Chondrocyte (in vitro differentiated cells): ENCODE results near the gene FOXO4. TPM values are rescaled to one million over a fixed set of nuclear protein-coding genes. Genes with fewer than 3 reads are reported as not detected.

Source experiments
- DNase-seq: peaks from one replicate; pipeline ENCODE4 v3.0.0; 2021; ENCODE audit warnings: mixed read lengths, low spot score
- H3K27ac Mint-ChIP-seq: one replicate; pipeline ENCODE4 v1.8.0; 2021; ENCODE audit warnings: mild to moderate bottlenecking, moderate library complexity, mixed read lengths; ENCODE audit not compliant: unreplicated experiment
- H3K27me3 Mint-ChIP-seq: 2 replicates; pipeline ENCODE4 v1.8.0; 2021; ENCODE audit warnings: low read depth, mixed read lengths
- H3K36me3 Mint-ChIP-seq: 2 replicates; pipeline ENCODE4 v1.8.0; 2021; ENCODE audit warnings: low read depth, mixed read lengths
- H3K4me1 Mint-ChIP-seq: 2 replicates; pipeline ENCODE4 v1.8.0; 2021; ENCODE audit warnings: low read depth, mild to moderate bottlenecking, mixed read lengths
- H3K4me3 Mint-ChIP-seq: one replicate; pipeline ENCODE4 v1.8.0; 2021; ENCODE audit warnings: mild to moderate bottlenecking, moderate library complexity, mixed read lengths; ENCODE audit not compliant: unreplicated experiment
- H3K9me3 Mint-ChIP-seq: 2 replicates; pipeline ENCODE4 v1.8.0; 2021; ENCODE audit warnings: low read depth, mixed read lengths
- CTCF ChIP-seq: fragments of 200-600 bp; sonication (generic); IDR thresholded peaks from 2 replicates; pipeline ENCODE4 v1.5.0; 2021; ENCODE audit warnings: antibody characterized with exemption, mild to moderate bottlenecking, moderate library complexity
- total RNA-seq: library from RNA; stranded (reverse); gene quantifications from 3 replicates; pipeline ENCODE4 v1.2.1, GENCODE V29; 2021

Gene FOXO4
- total RNA-seq, 1 donor from 2014 or later: 9.3 TPM

GRCh38 chrX:71128166-71128833 lies 32.6 kb downstream of the FOXO4 start:
- Mint-ChIP-seq H3K27ac (peak overlapping the region; percentile 0), H3K9me3 (no peaks in the 10 kb centered on the region), H3K4me1 (peaks cover 4% of the 10 kb centered on the region), H3K36me3 (peaks cover 28% of the 10 kb centered on the region), H3K4me3 (no peak overlapping the region), H3K27me3 (no peaks in the 10 kb centered on the region)
- no peak for DNase-seq
- TF ChIP-seq CTCF: no peak

GRCh38 chrX:71128915-71129765 lies 33.5 kb downstream of the FOXO4 start:
- no peaks in the 10 kb centered on the region for H3K9me3 Mint-ChIP-seq
- no peaks in the 10 kb centered on the region for H3K27me3 Mint-ChIP-seq
- TF ChIP-seq CTCF: peak; percentile 81
- peaks cover 4% of the 10 kb centered on the region for H3K4me1 Mint-ChIP-seq
- peak overlapping the region; percentile 15 for H3K27ac Mint-ChIP-seq
- H3K4me3 Mint-ChIP-seq: no peak overlapping the region
- peaks cover 28% of the 10 kb centered on the region for H3K36me3 Mint-ChIP-seq
- no peak for DNase-seq

GRCh38 chrX:71131510-71131909 lies 35.9 kb downstream of the FOXO4 start:
- H3K27me3 Mint-ChIP-seq: no peaks in the 10 kb centered on the region
- TF ChIP-seq CTCF: no peak
- no peak overlapping the region for H3K4me3 Mint-ChIP-seq
- no peaks in the 10 kb centered on the region for H3K9me3 Mint-ChIP-seq
- no peak for DNase-seq
- H3K36me3 Mint-ChIP-seq: peaks cover 38% of the 10 kb centered on the region
- H3K27ac Mint-ChIP-seq: no peak overlapping the region
- peaks cover 4% of the 10 kb centered on the region for H3K4me1 Mint-ChIP-seq

GRCh38 chrX:71140440-71140839 lies 44.8 kb downstream of the FOXO4 start:
- no peak overlapping the region for H3K4me3 Mint-ChIP-seq

More at GRCh38 chrX:71140440-71140839, 44.8 kb downstream of the FOXO4 start:
- TF ChIP-seq CTCF: no peak
- Mint-ChIP-seq H3K9me3 (peaks cover 4% of the 10 kb centered on the region), H3K36me3 (peaks cover 20% of the 10 kb centered on the region), H3K4me1 (peaks cover 8% of the 10 kb centered on the region), H3K27ac (no peak overlapping the region), H3K27me3 (no peaks in the 10 kb centered on the region)
- DNase-seq: no peak
